Adrenal gland (tissue), 12 donors: ENCODE results near the gene SLFNL1. TPM values are rescaled to one million over a fixed set of nuclear protein-coding genes. Genes with fewer than 3 reads are reported as not detected.

Experiments
- DNase-seq, 7 donors: peaks; one replicate each; pipeline ENCODE4 v3.0.0-alpha.2; 2019 to 2020
- H3K27ac ChIP-seq, 5 donors: fragments of 200-600 bp; sonication (generic) in 4 of 5; 1 replicate in 3 of 5; 2 replicates in 2 of 5; pipeline versions ENCODE4 v1.5.1 to v1.8.0; 2016 to 2020; ENCODE audit warnings: mild to moderate bottlenecking in 1 of 5
- H3K27me3 ChIP-seq: fragments of 200-600 bp; 2 replicates; pipeline ENCODE4 v1.8.0; 2021
- H3K36me3 ChIP-seq, 2 donors: fragments of 200-600 bp; replicated peaks in 1 of 2; 1 replicate in 1 of 2; 2 replicates in 1 of 2; pipeline versions ENCODE4 v1.5.1 to v1.8.0; 2018 to 2022
- H3K4me1 ChIP-seq, 2 donors: fragments of 200-600 bp; replicated peaks in 1 of 2; 1 replicate in 1 of 2; 2 replicates in 1 of 2; pipeline versions ENCODE4 v1.5.1 to v1.8.0; 2018 to 2021
- H3K4me3 ChIP-seq, 4 donors: fragments of 200-600 bp; sonication (generic) in 3 of 4; one replicate each; pipeline ENCODE4 v1.5.1; 2016 to 2018
- H3K9me3 ChIP-seq, 3 donors: fragments of 200-600 bp; sonication (generic) in 1 of 3; replicated peaks in 1 of 3; 1 replicate in 2 of 3; 2 replicates in 1 of 3; pipeline versions ENCODE4 v1.5.1 to v1.8.0; 2016 to 2021
- CTCF ChIP-seq, 6 experiments: fragments of 450-650 bp in 4 of 6; fragments of 200-600 bp in 2 of 6; sonication (generic) in 1 of 6; IDR thresholded peaks; 1 replicate in 5 of 6; 2 replicates in 1 of 6; pipeline versions ENCODE4 v1.5.1 to v1.8.0; 2016 to 2021; ENCODE audit warnings: antibody characterized with exemption in 6 of 6, mild to moderate bottlenecking in 2 of 6, moderate library complexity in 1 of 6
- POLR2A ChIP-seq, 2 donors: fragments of 450-650 bp; IDR thresholded peaks; one replicate each; pipeline ENCODE4 v1.6.1; 2017; ENCODE audit warnings: antibody characterized with exemption in 2 of 2, mild to moderate bottlenecking in 2 of 2, moderate library complexity in 1 of 2
- WGBS, 4 donors: extraction: QIAGEN DNeasy Blood & Tissue Kit in 2 of 4; methylation state at CpG; one replicate each; pipeline versions ENCODE4 v1.1.5 to v1.1.7; 2013 to 2017; 5-methylcytosine and 5-hydroxymethylcytosine counted together
- intact Hi-C, 2 donors: fragments of 100-400 bp; cut with DNase I; formaldehyde crosslinking; loops; one replicate each; pipeline versions ENCODE4 v1.14.1 to v1.15.0; 2022 to 2023
- polyA plus RNA-seq, 3 donors: library from polyadenylated mRNA; stranded (reverse); fragments of 200-250 nt in 2 of 3; fragments of 350-450 nt in 1 of 3; fragmentation: Illumina TruSeq in 1 of 3; extraction: RNeasy Lipid Tissue Mini Kit (QIAGEN cat#74804) in 1 of 3; gene quantifications; one replicate each; pipeline ENCODE4 v1.2.3, GENCODE V29; 2013 to 2014
- total RNA-seq, 9 donors: library from RNA; depleted of rRNA in 4 of 9; stranded (reverse); fragments of >200 nt in 4 of 9; fragments of 120-200 nt in 1 of 9; fragmentation: NEBNext Ultra II Directional in 1 of 9; extraction: Animal tissue kit (Norgen Biotek cat#: 25700) in 1 of 9; gene quantifications; one replicate each; pipeline versions ENCODE4 v1.1.0 to v1.2.4, GENCODE V29; 2013 to 2023
- donor health status: healthy with polysubstance abuse.
- donor health status: Bipolar disorder and iron deficiency.
- donor health status: DM: yes; HTN: yes; CAD: no.
- donor health status: DM: no; HTN: no; CAD: no.
- donor health status: DM: no; HTN: no; CAD: no.
- donor health status: DM: yes; HTN: yes; CAD: no.

The SLFNL1 gene
- total and polyA plus RNA-seq, 12 donors: 0.06 to 1.4 (median 0.26) TPM; not detected in 1

DNA sequence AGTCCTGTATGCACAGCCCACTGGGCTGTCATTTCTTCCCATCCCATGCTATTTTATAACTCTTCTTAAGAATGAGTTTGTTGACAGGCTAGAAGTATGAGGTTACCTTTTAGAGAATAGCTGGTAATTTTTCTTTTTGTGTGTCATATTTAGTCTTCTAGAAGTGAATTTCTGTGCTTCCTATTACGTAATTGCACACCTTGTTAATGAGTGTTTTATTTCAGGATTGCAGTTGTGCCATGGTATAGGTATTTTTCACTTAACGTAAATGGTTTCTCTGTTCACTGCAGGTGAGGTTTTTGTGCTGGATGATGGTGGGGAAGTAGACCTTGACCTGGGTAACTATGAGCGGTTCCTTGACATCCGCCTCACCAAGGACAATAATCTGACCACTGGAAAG, 37.0 kb downstream of the SLFNL1 start:
- DNase-seq: no peak
- WGBS, 4 donors: 71 to 83% (median 81%) methylated on average over 4 of the region's 4 CpGs
- peaks cover 0 to 7% of the 10 kb centered on the region in 2 donors for H3K36me3 ChIP-seq
- H3K27ac ChIP-seq: peak overlapping the region in 1 of 5 donors; percentile 81
- H3K9me3 ChIP-seq: no peaks in the 10 kb centered on the region
- TF ChIP-seq POLR2A (IDR thresholded peaks at IDR 0.05) (no peak), CTCF (IDR thresholded peaks at IDR 0.05) (no peak)
- no peaks in the 10 kb centered on the region for H3K27me3 ChIP-seq
- no peak overlapping the region for H3K4me3 ChIP-seq
- intact Hi-C loops: no loop called here
- H3K4me1 ChIP-seq: peaks cover 47 to 82% of the 10 kb centered on the region in 2 donors

DNA sequence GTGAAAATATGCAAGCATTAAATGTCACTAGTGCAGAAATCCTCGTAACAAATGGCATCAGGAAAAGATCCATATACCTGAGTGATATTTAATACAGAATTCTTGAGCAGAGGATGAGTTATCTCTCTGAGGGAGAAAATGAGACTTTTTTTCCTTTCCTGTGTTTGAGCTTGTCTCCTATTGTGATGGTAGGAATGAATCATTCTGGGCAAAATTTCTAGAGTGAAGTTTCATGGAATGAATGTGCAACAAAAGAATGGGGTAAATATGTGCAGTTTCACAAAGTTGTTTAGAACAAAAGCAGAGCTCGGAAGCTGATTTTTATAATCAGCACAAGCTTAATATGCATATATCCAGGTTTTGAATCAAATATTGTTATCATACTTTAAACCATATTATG, 37.5 kb downstream of the SLFNL1 start:
- H3K4me1 ChIP-seq: peaks cover 47 to 85% of the 10 kb centered on the region in 2 donors
- no peak for DNase-seq
- H3K9me3 ChIP-seq: no peaks in the 10 kb centered on the region
- TF ChIP-seq CTCF (IDR thresholded peaks at IDR 0.05) (no peak), POLR2A (IDR thresholded peaks at IDR 0.05) (no peak)
- no peaks in the 10 kb centered on the region for H3K27me3 ChIP-seq
- H3K27ac ChIP-seq: peak overlapping the region in 1 of 5 donors; percentile 81
- H3K4me3 ChIP-seq: no peak overlapping the region
- intact Hi-C loops: no loop called here
- WGBS, 4 donors: 86 to 94% (median 92%) methylated on average over 2 of the region's 2 CpGs
- peaks cover 0 to 2% of the 10 kb centered on the region in 2 donors for H3K36me3 ChIP-seq

DNA sequence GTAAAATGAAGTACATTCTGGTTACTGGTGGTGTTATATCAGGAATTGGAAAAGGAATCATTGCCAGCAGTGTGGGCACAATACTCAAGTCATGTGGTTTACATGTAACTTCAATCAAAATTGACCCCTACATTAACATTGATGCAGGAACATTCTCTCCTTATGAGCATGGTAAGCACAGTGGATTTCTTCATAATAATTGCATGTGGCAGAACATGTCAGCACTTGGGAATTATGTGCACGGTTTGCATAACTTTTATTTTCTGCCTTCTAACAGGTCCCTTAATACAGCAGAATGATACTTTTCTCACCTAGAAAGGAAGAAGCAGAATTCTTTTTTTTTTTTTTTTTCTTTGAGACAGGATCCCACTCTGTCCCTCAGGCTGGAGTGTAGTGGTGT, 38.2 kb downstream of the SLFNL1 start:
- WGBS, 4 donors: 85 to 94% (median 87%) methylated on average over 1 of the region's 1 CpG
- H3K4me1 ChIP-seq: peaks cover 51 to 80% of the 10 kb centered on the region in 2 donors
- H3K36me3 ChIP-seq: no peaks in the 10 kb centered on the region
- TF ChIP-seq POLR2A (IDR thresholded peaks at IDR 0.05) (no peak), CTCF (IDR thresholded peaks at IDR 0.05) (no peak)
- H3K27ac ChIP-seq: peak overlapping the region in 1 of 5 donors; percentile 81
- no peak overlapping the region for H3K4me3 ChIP-seq
- intact Hi-C loops: no loop called here
- H3K9me3 ChIP-seq: no peaks in the 10 kb centered on the region
- no peaks in the 10 kb centered on the region for H3K27me3 ChIP-seq
- DNase-seq: no peak

DNA sequence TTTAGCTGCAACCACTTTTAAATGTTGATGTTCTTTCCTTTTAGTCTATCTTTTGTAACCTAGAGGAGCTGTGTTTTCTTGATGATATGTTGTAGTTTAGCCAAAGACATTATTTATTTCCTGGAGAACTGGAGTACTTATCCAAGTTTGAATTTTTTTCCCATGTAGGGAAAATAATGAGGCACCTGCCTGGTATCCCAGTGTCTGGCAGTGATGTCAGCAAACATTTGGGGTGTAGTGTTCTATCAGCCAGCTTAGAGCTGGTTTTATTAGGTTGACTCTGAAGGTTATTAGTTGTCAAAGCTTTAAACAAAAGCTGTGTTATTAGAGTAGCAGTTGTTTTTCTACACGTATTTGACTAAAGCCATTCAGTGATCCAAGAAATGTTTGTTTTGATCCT, 38.8 kb downstream of the SLFNL1 start:
- Histone ChIP-seq H3K9me3 (no peaks in the 10 kb centered on the region), H3K27me3 (no peaks in the 10 kb centered on the region), H3K27ac (peak overlapping the region in 1 of 5 donors; percentile 81), H3K36me3 (no peaks in the 10 kb centered on the region), H3K4me1 (peaks cover 48 to 74% of the 10 kb centered on the region in 2 donors), H3K4me3 (no peak overlapping the region)
- TF ChIP-seq CTCF (IDR thresholded peaks at IDR 0.05) (no peak), POLR2A (IDR thresholded peaks at IDR 0.05) (no peak)
- WGBS, 4 donors: 67 to 78% (median 76%) methylated on average over 1 of the region's 1 CpG
- intact Hi-C loops: no loop called here
- DNase-seq: no peak
